DMS 273 treated with DMSO at 0.1 percent for 48 hours (cell line): ENCODE data around the gene TMEM123.

ENCODE experiments used
- DNase-seq: peaks from one replicate; lab custom pipeline; 2025; lab: John Stamatoyannopoulos, UW

Gene TMEM123

DNA sequence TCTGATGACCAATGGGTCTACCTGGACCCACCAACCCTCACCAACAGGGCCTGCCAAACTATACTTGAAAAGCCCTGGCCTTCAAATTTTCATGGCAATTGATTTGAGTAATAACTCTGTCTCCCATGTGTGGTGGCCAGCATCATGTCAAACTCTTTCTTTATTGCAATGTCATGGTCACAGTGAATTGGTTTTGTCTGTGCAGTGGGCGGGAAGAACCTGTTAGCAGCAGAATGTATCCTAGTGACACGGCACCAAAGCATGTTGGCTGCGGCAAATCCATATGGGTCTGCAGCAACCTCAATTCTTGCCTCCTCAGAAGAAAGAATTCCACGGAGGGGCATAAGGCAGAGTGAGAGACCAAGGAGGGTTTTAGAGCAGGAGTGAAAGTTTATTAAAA lies 19.6 kb upstream of the TMEM123 start:
- DNase-seq = no peak

- DNase-seq = no peak
Measured at GRCh38 chr11:102471474-102471873, 18.9 kb upstream of the TMEM123 start.

GRCh38 chr11:102470251-102470650 lies 17.7 kb upstream of the TMEM123 start:
- DNase-seq = no peak

GRCh38 chr11:102469196-102469821 lies 16.7 kb upstream of the TMEM123 start:
- DNase-seq = no peak

- no peak for DNase-seq
Measured at GRCh38 chr11:102468616-102469195, 16.1 kb upstream of the TMEM123 start.

DNA sequence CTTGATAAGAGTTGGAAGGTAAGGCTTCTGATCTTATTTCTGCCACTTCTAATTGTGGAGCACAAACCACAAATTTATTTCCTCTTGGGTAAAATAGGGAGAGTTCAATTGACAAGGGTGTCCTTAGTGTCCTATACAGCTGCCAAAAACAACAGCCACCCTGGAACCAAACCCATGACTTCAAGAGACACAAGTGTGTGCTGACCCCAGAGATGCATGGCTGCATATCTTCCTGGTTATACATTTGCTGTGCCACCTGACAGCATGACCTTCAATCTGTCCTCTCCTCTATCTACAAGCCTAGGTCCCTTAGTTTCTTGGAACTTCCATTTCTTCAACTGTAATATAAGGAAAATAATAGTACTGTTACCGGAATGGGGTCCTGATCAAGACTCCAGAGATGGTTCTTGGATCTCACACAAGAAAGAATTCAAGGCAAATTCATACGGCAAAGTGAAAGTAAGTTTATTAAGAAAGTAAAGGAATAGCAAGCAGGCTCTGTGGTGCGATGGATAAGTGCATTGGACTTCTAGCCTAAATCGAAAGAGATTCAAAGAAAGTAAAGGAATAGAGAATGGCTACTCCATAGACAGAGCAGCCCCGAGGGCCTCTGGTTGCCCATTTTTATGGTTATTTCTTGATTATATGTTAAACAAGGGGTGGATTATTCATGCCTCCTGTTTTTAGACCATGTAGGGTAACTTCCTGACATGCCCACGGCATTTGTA lies 15.5 kb upstream of the TMEM123 start:
- no peak for DNase-seq

GRCh38 chr11:102467080-102467708 lies 14.6 kb upstream of the TMEM123 start:
- no peak for DNase-seq

- no peak for DNase-seq
Measured at GRCh38 chr11:102465696-102466095, 13.1 kb upstream of the TMEM123 start.

- no peak for DNase-seq
Measured at GRCh38 chr11:102464859-102465500, 12.4 kb upstream of the TMEM123 start.

DNA sequence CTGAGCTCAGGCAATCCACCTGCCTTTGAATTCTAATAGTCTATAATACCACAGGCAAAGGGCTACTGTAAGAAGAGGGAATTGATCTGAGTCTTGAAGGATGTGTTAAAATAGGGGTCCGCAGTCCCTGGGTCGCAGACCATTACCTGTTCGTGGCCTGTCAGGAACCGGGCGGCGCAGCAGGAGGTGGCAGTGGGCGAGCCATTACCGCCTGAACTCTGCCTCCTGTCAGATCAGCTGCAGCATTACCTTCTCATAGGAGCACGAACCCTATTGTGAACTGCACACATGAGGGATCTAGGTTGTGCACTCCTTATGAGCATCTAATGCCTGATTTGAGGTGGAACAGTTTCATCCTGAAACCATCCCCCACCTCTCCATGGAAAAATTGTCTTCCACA lies 11.5 kb upstream of the TMEM123 start:
- DNase-seq = no peak

- no peak for DNase-seq
Measured at GRCh38 chr11:102462610-102463009, 10.0 kb upstream of the TMEM123 start.

DNA sequence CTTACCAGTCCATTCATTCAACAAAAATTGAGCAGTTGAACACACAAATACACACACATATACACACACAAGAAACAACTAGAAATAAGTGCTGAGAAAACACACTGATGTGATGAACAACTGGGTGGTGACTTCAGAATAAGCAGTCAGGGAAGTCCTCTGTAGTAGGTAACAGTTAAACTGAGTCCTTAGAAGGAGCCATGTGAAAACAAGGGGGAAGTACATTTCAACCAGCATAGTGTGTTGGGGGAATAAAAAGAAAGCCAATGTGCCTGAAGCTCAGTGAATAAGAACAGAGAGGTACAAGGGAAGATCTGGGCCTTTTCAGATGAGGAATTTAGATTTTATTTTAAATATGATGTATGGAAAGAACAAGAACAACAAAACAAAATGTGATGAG lies 6.8 kb upstream of the TMEM123 start:
- DNase-seq = no peak

GRCh38 chr11:102458548-102458947 lies 6.0 kb upstream of the TMEM123 start:
- DNase-seq = no peak

- no peak for DNase-seq
Measured at GRCh38 chr11:102457865-102458264, 5.3 kb upstream of the TMEM123 start.

- DNase-seq = no peak
Measured at GRCh38 chr11:102457056-102457677, 4.6 kb upstream of the TMEM123 start.

DNA sequence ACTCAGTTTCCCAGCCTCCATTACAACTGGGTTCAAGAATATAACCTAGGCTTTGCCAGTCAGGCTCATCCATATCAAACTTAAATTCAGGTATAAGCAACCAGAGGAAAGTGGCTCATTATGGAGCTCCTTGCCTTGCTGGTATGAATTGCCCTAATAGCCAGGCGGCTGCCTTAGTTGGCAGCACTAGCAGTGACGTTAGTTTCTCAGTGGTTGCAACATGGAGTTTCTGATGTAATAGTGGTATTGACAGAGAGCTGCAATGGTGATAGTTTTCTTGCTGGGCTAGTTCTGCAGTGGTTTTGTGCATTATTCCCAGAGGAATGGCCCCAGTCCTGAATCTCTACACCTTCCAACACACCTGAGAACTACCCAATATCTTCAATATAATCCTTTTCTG lies 3.8 kb upstream of the TMEM123 start:
- no peak for DNase-seq

DNA sequence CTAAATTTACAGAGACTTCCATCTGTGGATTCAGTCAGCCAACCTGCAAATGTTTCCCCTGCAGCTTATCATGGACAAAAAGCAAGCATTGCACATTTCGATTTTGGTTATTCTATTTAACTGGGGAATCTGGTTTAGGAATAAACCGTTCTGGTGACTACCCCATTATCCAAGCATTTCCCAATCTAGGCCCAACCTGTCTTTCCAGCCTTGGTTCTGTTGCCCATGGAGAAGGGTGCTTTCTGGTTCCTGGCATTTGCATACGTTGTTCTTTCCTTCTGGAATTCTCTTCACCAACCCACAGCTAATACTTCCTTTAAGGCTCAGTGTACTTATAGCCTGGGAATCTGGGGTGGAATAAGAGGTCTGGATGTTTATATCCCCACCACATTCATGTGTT lies 1.4 kb upstream of the TMEM123 start:
- no peak for DNase-seq

DNA sequence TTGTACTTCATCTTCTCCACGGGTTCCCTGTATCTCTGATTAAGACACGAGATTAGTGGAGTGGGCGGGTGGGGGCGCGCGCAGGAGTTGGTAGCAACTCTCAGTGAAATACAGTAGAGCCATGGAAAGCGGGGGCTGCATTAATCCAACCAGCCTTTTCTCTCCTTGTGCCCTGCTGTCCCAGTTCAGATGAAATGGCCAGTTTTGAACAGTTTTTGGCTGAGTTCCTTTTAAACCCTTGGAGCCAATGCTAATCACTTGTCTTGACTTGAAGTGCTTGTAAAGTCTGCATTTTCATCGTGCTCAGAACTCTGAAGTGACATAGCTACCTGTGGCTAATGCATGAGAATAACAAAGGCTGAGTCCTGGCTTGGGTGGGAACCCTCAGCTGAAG lies 734 bp upstream of the TMEM123 start:
- no peak for DNase-seq

DNA sequence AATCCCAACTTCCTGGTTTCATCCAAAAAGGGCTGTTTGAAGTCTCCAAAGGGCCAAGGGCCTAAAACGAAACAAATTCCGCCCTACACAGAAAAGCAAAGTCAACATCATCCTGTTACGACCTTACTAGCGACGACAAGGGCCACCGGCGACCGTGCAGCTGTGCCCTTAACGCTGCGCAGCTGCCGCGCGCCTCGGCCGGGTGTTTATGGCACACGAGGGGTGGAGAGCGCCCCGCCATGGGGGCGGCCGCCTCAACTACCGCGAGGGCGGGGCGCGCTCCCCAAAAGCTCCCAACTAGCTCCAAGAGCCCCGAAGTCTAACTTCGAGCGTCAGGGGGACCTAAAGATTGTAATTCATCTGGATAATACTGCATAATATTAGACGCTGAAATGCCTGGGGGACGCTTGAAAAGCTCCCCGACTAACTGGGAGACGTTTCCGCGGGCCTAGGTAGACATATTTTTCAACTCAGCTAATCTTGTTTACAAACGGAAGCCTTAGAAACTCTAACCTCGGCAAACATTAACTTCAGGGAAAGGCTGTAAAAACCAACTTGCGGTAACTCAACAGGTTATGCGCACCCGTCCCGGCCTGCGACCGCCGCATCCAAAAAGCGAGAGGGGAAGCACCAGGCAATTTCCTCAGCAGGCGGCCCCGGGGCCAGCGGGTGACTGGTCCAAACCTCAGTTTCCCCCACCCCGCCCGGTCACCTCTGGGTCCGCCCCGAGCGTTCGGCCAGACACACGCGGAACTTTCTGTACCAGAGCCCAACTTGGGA lies 694 bp downstream of the TMEM123 start:
- DNase-seq = peak; percentile 23

DNA sequence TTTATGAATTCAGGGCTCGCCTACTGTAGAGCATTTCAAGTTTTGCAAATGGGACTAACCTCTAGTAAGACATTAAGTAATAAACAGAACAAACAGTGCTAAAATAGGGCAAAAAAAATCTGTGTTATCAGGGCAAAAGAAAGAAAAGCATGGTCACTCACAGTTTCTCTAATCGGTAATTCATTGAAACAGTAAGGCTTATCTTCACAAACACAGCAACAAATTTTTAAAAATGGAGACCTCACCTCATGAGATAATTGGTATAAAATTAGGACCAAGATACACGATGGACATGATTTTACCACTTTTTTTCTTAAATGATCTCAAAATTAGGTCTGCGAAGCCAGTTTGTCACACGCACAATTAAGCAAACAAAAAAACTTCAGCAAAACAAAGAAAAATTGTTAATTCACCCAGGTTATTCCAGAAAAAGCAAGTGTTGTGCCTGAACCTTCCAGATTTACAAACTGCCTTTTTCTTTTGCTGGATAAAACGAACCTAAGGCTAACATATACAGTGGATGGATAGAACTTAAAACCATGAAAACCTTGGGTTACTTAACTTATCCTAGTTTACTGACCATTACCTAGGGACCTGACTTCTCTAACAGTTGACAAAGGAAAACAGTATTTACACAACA lies 1.4 kb downstream of the TMEM123 start:
- no peak for DNase-seq
